Activated CD8-positive, alpha-beta memory T cell treated with anti-CD3 and anti-CD28 coated beads for 1 hour (primary cell): ENCODE measurements around the gene DMRT1.
"Not testable (repeated sequence)": the region's sequence is repeated elsewhere in the genome, so short reads cannot be mapped to it uniquely, and the experiment has no call there.

Experiments used
- DNase-seq, 2 donors: peaks; one replicate each; pipeline ENCODE4 v3.0.0-alpha.2; 2020; ENCODE audit warnings: low read depth in 1 of 2; ENCODE audit errors: extremely low read depth in 1 of 2

Gene DMRT1

DNA sequence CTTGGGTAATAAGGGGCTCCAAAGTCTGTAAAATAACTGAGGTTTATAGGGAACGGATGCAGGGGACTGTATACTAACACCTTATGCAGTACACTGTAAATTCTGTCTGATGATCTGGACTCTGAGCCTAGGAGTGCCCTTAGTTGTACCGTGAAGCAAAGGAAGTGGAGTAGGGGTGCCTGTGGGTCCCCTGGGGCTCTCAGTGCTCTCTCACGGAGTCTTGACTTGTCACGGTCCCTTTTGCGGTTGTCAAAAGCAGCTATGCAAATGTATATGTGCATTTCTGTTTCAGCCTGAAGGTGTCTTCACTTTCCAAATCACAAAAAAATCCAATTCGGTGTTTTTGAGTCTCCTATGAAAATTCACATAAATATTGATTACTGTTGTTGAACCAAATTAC is 17.8 kb downstream of the DMRT1 start:
- no peak for DNase-seq

DNA sequence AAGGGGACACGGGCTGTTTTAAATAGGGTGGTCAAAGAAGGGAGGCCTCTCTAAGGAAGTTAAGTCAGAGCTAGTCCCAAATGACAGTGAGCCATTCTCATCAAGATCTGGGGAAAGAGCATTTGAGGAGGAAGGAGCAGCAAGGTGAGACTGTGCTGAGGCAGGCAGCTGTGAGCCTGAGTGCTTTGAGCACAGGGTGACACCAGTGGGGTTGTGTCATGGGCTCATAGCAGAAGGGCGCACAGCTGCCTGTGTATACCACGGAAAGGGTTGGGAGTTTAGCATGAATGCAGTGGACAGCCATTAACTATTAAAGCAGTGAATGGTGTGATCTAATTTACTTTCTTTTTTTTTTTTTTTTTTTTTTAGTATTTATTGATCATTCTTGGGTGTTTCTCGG is 19.2 kb downstream of the DMRT1 start:
- no peak for DNase-seq

DNA sequence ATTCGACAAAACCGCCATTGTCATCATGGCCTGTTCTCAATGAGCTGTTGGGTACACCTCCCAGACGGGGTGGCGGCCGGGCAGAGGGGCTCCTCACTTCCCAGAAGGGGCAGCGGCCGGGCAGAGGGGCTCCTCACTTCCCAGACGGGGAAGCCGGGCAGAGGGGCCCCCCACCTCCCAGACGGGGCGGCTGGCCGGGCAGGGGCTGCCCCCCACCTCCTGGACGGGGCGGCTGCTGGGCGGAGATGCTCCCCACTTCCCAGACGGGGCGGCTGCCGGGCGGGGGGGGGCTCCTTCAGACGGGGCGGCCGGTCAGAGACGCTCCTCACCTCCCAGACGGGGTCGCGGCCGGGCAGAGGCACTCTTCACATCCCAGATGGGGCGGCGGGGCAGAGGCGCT is 20.0 kb downstream of the DMRT1 start:
- not testable (repeated sequence) for DNase-seq

- no peak for DNase-seq
These were observed 33.8 kb downstream of the DMRT1 start for GRCh38 chr9:875119-875962.

- no peak for DNase-seq
These were observed 34.9 kb downstream of the DMRT1 start for GRCh38 chr9:876425-876824.

DNA sequence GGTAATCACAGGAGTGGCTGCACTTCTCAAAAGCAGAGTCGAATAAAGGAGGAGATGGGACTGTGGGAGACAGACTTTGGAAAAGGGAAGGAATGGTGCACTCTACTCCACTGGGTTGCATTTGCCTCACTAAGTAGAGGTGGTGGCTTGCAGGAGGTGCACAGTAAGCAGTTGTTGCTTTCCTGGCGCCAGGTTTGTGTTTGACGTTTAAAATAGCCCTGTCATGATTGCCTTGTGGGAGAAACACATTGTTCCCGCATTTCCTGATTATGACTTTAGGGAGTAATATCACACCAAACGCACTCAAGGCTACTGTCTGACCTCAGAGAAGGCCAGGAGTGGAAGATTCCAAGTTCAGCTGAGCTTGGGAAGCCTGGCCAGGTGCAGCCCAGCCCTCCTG is 36.7 kb downstream of the DMRT1 start:
- DNase-seq: no peak

DNA sequence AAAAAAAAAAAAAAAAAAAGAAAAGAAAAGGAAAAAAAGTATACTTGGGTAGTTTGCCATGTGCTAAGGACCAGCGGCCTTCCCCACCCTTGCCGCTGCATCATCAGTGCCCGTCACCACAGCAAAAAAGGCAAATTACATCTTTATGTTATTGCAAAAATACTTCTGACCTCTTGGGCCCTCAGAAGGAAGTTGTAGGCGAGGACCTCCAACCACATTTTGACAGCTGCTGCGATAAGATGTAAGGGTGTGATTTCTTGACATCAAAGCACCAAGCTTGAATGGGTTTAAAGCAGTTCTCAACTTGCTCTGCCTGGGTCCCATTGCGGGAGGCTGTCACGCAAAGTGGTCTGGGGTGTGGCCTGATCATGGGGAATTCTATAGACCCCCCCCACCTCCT is 39.2 kb downstream of the DMRT1 start:
- DNase-seq: no peak

DNA sequence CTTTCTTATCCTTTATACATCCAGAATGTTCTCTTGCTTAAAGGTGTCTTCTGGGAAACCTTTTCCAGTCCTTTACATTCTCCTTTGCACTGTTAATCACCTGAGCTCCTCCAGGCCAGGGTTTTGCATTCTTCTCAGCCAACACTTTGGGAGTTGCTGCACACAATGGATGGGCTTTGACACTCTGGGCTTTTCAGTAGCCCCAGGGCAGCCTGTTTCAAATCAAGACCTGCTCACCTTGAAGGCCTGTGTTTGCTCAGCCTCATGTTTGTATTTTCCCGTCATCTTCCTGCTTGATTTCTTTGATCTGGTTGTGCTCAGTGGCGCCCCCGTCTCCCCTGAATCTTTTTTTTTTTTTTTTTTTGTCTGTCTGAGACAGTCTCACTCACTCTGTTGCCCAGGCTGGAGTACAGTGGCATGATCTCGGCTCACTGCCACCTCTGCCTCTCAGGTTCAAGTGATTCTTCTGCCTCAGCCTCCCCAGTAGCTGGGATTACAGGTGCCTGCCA is 41.0 kb downstream of the DMRT1 start:
- DNase-seq: no peak

- DNase-seq: no peak
These were observed 41.5 kb downstream of the DMRT1 start for GRCh38 chr9:883011-883410.

DNA sequence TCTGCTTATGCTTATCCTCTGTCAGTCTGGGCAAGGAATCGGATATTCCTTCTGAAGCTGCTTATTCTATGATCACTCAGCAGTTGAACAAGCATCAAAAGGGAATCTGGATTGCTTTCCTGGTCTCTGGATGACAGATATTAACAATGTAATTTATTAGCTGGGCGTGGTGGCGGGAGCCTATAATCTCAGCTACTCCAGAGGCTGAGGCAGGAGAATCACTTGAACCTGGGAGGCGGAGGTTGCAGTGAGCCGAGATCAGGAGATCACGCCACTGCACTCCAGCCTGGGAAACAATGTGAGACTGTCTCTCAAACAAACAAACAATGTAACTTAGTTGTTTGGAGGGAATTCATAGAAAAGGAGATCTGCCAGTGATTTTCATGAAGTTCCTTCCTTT is 45.4 kb downstream of the DMRT1 start:
- no peak for DNase-seq

GRCh38 chr9:892123-892522 is 50.6 kb downstream of the DMRT1 start:
- DNase-seq: no peak

DNA sequence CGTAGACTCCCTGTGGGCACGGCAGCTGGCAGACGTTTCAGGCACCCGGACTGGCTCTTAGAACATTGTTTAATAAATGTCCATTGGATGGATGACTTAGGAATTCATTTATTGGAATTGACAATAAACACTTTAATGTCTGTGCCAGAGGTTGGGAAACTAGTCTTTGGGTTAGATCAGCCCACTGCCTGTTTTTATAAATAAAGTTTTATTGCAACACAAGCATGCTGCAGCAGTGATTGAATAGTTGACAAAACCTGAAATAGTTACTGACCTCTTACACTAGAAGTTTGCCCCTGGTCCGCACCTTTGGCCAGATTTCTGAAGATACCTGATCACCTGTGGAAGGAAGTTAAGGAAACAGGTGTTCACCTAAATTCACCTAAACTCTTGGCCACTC is 51.6 kb downstream of the DMRT1 start:
- no peak for DNase-seq

DNA sequence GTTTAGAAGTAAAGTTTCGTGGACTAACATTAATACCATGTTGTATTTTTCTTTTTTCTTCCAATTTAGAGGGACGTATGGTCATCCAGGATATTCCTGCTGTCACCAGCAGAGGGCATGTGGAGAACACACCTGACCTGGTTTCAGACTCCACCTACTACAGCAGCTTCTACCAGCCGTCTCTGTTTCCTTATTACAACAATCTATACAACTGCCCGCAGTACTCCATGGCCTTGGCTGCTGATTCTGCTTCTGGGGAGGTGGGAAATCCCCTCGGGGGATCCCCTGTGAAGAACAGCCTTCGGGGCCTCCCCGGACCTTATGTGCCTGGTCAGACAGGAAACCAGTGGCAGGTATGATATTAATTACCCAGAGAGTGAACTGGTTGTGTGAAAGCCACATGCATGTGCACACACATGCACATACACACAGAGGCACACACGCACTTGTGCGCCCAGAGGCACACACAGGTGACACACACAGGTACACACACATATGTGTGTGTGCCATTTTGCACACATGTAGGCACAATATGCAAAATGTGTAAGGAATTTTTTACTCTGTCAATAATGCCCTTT is 52.4 kb downstream of the DMRT1 start:
- no peak for DNase-seq

- no peak for DNase-seq
These were observed 58.1 kb downstream of the DMRT1 start for GRCh38 chr9:899440-900184.

DNA sequence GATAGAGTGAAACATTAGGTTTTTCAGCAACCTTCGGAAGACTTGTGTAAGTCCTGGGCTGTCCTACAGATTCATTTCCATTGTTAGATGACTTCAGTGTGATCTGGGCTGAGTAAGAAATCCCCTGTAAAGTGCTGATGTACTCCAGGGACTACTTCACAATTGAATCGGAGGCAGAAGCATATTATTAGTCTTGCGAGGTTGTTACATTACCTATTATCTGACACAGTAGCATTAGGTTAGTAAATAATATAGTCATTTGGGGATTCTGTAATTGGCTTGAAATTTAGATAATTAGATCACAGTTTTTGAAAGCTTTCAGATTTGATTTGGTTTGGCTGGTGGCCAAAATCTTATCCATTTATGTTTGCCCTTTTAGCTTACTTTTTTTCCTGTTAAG is 62.4 kb downstream of the DMRT1 start:
- no peak for DNase-seq

DNA sequence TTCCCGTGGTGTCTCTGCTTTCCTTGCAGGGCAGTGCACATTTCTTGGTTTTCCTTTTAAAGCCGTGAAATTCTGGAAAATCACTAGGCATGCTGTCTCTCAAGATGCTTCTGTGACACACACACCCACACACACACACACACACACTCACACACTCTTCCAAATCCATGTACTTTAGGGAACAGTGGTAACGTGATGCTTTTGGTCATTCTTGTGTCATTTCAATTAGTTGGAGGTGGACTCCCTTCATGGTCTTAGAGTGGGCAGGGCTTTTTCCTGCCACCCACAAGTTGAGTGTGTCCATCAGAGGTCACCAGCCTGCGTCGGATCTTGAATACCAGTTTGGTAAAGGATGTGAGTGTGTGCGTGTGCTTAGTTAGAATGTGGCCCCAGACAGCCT is 64.4 kb downstream of the DMRT1 start:
- no peak for DNase-seq

- DNase-seq: no peak
These were observed 67.2 kb downstream of the DMRT1 start for GRCh38 chr9:908536-909205.

DNA sequence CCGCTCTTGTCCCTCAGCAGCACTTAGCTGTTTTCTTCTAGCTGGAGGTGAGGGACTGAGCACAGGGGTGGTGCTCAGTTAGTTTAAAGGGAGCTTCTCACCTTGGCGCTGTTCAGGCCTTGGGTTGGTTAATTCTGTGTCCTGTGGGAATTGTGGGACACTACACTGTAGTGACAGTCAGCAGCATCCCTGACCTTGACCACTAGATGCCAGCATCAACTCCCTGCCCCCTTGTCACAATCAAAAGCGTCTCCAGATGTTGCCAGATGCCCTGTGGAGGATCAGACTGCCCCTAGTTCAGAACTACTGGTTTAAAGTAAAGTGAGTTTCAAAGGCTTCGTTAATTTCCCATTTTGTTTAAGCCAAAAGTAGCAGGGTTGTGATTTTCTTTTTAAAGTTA is 69.5 kb downstream of the DMRT1 start:
- no peak for DNase-seq

GRCh38 chr9:912776-913175 is 71.3 kb downstream of the DMRT1 start:
- DNase-seq: no peak

DNA sequence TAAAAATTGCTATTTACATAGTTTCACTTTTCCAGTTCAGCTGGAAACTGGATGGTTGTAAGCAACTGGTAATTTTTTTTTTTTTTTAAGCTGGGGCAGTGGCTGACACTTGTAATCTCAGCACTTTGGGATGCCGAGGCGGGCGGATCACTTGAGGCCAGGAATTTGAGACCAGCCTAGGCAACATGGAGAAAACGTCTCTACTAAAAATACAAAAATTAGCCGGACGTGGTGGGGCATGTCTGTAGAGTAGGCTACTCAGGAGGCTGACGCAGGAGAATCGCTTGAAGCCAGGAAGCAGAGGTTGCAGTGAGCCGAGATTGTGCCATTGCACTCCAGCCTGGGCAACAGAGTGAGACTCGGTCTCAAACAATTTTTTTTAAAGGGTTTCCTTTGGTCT is 72.0 kb downstream of the DMRT1 start:
- not testable (repeated sequence) for DNase-seq

DNA sequence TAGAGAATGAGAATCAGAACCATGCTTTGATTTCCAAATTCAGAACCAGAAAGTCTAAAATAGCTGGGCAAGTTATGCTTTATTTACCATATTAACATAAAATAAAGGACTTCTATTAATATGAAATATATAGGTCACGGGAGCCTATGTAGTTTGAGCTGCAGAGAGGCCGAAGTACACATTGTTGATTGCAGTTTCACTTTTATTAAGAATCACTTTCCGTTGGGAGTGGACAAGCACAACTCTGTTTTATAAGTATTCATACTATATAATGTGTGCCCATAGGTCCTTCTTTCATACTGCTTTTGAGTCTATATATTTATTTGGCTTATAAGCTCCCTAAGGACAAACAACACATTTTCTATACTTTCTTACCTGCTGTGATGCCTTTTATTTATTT is 76.2 kb downstream of the DMRT1 start:
- no peak for DNase-seq
